ENCODE measurements around the gene GATB. TPM values are rescaled to one million over a fixed set of nuclear protein-coding genes. Genes with fewer than 3 reads are reported as not detected.

The GATB gene
- total RNA-seq, 1 donor from 2014 or later: 17.9 TPM

DNA sequence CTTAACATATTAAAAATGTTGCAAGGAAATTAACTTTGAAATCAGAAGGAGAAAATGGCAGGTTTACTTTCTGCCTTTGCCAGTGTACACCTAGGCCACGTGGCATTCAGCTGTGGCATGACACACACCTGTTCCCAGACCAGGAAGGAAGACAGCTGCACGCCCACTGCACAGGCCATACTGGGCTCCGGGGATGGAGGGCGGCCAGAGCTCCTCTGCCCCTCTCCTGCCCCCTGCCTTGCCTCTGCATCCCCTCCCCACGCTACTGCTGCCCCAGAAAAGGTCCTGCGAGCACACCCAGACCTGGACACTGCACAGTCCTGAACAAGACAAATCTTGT is 68.4 kb downstream of the GATB start:
- Histone ChIP-seq H3K27ac (no peak overlapping the region), H3F3A (ENCODE audit: low read depth) (no peaks in the 10 kb centered on the region), H3K9ac (no peak overlapping the region), H3K4me3 (no peak overlapping the region), H3K4me2 (no peak overlapping the region), H3K36me3 (no peaks in the 10 kb centered on the region), H3K27me3 (no peaks in the 10 kb centered on the region), H3K79me2 (ENCODE audit: low read depth) (no peaks in the 10 kb centered on the region), H4K20me1 (ENCODE audit: low read depth) (no peaks in the 10 kb centered on the region), H2AFZ (replicated peaks) (no peak overlapping the region), H3K4me1 (peaks cover 23% of the 10 kb centered on the region), H3K9me3 (ENCODE audit: low read depth) (no peaks in the 10 kb centered on the region)
- no peak overlapping the region for H3K27ac Mint-ChIP-seq
- peaks cover 4% of the 10 kb centered on the region for H3K27me3 Mint-ChIP-seq (ENCODE audit: insufficient read depth, low read depth)
- TF ChIP-seq EZH2phosphoT487 (IDR thresholded peaks at IDR 0.05): no peak
- TF ChIP-seq, protein P1, sequence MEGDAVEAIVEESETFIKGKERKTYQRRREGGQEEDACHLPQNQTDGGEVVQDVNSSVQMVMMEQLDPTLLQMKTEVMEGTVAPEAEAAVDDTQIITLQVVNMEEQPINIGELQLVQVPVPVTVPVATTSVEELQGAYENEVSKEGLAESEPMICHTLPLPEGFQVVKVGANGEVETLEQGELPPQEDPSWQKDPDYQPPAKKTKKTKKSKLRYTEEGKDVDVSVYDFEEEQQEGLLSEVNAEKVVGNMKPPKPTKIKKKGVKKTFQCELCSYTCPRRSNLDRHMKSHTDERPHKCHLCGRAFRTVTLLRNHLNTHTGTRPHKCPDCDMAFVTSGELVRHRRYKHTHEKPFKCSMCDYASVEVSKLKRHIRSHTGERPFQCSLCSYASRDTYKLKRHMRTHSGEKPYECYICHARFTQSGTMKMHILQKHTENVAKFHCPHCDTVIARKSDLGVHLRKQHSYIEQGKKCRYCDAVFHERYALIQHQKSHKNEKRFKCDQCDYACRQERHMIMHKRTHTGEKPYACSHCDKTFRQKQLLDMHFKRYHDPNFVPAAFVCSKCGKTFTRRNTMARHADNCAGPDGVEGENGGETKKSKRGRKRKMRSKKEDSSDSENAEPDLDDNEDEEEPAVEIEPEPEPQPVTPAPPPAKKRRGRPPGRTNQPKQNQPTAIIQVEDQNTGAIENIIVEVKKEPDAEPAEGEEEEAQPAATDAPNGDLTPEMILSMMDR (IDR thresholded peaks at IDR 0.05): no peak
- no peak for TF ChIP-seq EZH2 (IDR thresholded peaks at IDR 0.05)
- H3K4me1 Mint-ChIP-seq: peaks cover 45% of the 10 kb centered on the region
- DNase-seq (ENCODE audit: low spot score): no peak
- no peaks in the 10 kb centered on the region for H3K9me3 Mint-ChIP-seq
- no peak overlapping the region for H3K4me3 Mint-ChIP-seq
- peaks cover 5% of the 10 kb centered on the region for H3K36me3 Mint-ChIP-seq

DNA sequence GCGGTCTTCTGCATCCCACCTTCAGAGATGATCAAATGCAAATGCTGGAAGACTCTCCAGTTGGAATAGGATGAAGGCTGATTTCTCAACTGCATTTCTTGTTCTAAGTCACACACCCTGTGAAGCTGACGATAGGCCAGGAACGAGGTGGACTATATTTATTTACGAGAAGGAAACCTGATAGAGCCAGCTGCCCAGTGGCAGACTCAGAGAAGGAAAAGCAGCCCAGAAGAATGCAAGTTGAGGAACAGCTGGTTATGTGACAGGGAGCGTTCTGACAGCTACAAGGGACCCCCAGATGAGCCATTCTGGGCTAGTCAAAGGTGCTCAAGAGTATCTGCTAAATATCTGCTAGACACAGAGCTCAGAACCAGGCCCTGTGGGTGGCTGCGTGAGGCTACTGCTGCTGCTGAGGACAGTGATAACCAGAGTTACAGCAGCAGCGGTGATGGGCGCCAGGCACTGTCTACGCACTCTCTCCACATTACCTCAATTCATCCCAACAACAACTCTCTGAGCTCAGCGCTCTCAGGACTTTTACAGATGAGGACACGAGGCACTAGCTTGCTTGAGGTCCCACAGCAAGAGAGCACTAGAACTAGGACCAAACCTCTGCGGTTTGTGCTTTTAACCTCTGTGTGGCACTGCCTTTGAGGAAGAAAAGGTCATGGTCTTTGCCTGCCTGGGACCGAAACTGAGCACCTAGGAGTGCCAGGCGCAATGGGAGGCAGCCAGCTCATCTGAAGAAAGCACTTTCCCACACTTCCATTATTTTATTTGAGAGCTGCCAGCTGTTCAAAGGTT is 69.0 kb downstream of the GATB start:
- no peak overlapping the region for H3K4me3 Mint-ChIP-seq
- H3K4me2 ChIP-seq: no peak overlapping the region

DNA sequence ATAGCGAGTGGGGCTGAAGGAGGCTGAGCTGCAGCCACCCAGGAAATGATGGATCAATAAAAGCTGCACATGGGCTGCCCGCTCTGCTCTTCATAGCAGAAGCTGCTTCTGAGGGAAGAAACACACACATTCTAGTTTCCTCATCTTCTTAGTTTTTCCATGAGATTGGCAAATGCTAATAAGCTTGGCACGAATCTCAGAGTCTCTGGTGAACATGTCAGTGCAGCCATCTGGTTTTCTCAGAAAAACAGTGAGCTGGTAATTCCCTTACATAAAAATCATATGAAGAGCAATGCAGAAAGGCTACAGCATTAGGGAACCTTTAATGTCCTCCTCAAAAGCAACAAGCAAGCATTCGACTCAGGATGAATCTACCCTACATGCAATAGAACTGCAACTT is 69.9 kb downstream of the GATB start:
- H3K36me3 ChIP-seq: no peaks in the 10 kb centered on the region
- H3K9me3 ChIP-seq (ENCODE audit: low read depth): no peaks in the 10 kb centered on the region
- no peaks in the 10 kb centered on the region for H3F3A ChIP-seq (ENCODE audit: low read depth)
- H3K4me3 ChIP-seq: no peak overlapping the region
- no peaks in the 10 kb centered on the region for H4K20me1 ChIP-seq (ENCODE audit: low read depth)
- peaks cover 24% of the 10 kb centered on the region for H3K4me1 ChIP-seq
- no peaks in the 10 kb centered on the region for H3K79me2 ChIP-seq (ENCODE audit: low read depth)
- H3K27me3 ChIP-seq: no peaks in the 10 kb centered on the region
- no peak for DNase-seq (ENCODE audit: low spot score)
- H3K27ac ChIP-seq: no peak overlapping the region
- Mint-ChIP-seq H3K4me1 (peaks cover 51% of the 10 kb centered on the region), H3K27me3 (ENCODE audit: insufficient read depth, low read depth) (peaks cover 8% of the 10 kb centered on the region), H3K27ac (peak overlapping the region; percentile 96), H3K4me3 (no peak overlapping the region), H3K9me3 (no peaks in the 10 kb centered on the region), H3K36me3 (no peaks in the 10 kb centered on the region)
- no peak overlapping the region for H3K4me2 ChIP-seq
- TF ChIP-seq, protein P1 (IDR thresholded peaks at IDR 0.05): no peak
- TF ChIP-seq EZH2 (IDR thresholded peaks at IDR 0.05) (no peak), EZH2phosphoT487 (IDR thresholded peaks at IDR 0.05) (no peak)
- H2AFZ ChIP-seq (replicated peaks): no peak overlapping the region
- H3K9ac ChIP-seq: no peak overlapping the region

More for the DNA sequence above, 69.0 kb downstream of the GATB start:
- no peak for DNase-seq (ENCODE audit: low spot score)
- H3K79me2 ChIP-seq (ENCODE audit: low read depth): no peaks in the 10 kb centered on the region
- H3K4me1 ChIP-seq: peaks cover 24% of the 10 kb centered on the region
- no peak overlapping the region for H3K27ac ChIP-seq
- H4K20me1 ChIP-seq (ENCODE audit: low read depth): no peaks in the 10 kb centered on the region
- no peaks in the 10 kb centered on the region for H3K9me3 ChIP-seq (ENCODE audit: low read depth)
- Mint-ChIP-seq H3K36me3 (peaks cover 1% of the 10 kb centered on the region), H3K4me1 (peaks cover 51% of the 10 kb centered on the region), H3K9me3 (no peaks in the 10 kb centered on the region), H3K27me3 (ENCODE audit: insufficient read depth, low read depth) (peaks cover 8% of the 10 kb centered on the region), H3K27ac (no peak overlapping the region)
- no peaks in the 10 kb centered on the region for H3F3A ChIP-seq (ENCODE audit: low read depth)
- no peak overlapping the region for H2AFZ ChIP-seq (replicated peaks)
- H3K36me3 ChIP-seq: no peaks in the 10 kb centered on the region
- TF ChIP-seq EZH2phosphoT487 (IDR thresholded peaks at IDR 0.05): no peak
- TF ChIP-seq, protein P1 (IDR thresholded peaks at IDR 0.05): no peak
- no peak for TF ChIP-seq EZH2 (IDR thresholded peaks at IDR 0.05)
- H3K27me3 ChIP-seq: no peaks in the 10 kb centered on the region
- H3K9ac ChIP-seq: no peak overlapping the region
- H3K4me3 ChIP-seq: no peak overlapping the region
